GM23248 (cell line): ENCODE results near the gene IAH1. TPM values are rescaled to one million over a fixed set of nuclear protein-coding genes. Genes with fewer than 3 reads are reported as not detected.

Source experiments
- DNase-seq: peaks from one replicate; pipeline ENCODE4 v3.0.0-alpha.2; 2015
- H2AFZ ChIP-seq: fragments of 200-600 bp; sonication (generic); 2 replicates; pipeline ENCODE4 v1.6.1; 2016; ENCODE audit warnings: antibody characterized with exemption
- H3F3A ChIP-seq: fragments of 200-600 bp; sonication (generic); 2 replicates; pipeline ENCODE4 v1.6.1; 2016; ENCODE audit warnings: mild to moderate bottlenecking, antibody characterized with exemption, mixed run types; ENCODE audit not compliant: insufficient read depth
- H3K27ac ChIP-seq: fragments of 200-600 bp; sonication (generic); 2 replicates; pipeline ENCODE4 v1.5.1; 2016; ENCODE audit warnings: mild to moderate bottlenecking
- H3K27me3 ChIP-seq: fragments of 200-600 bp; sonication (generic); replicated peaks from 2 replicates; pipeline ENCODE4 v1.6.1; 2016; ENCODE audit warnings: mild to moderate bottlenecking; ENCODE audit not compliant: insufficient read depth
- H3K36me3 ChIP-seq: fragments of 200-600 bp; sonication (generic); 2 replicates; pipeline ENCODE4 v1.6.1; 2016; ENCODE audit warnings: low read depth, mild to moderate bottlenecking
- H3K4me1 ChIP-seq: fragments of 200-600 bp; sonication (generic); 2 replicates; pipeline ENCODE4 v1.6.1; 2016; ENCODE audit warnings: mild to moderate bottlenecking; ENCODE audit not compliant: insufficient read depth
- H3K4me2 ChIP-seq: fragments of 200-600 bp; sonication (generic); one replicate; pipeline ENCODE4 v1.6.1; 2016; ENCODE audit warnings: mild to moderate bottlenecking; ENCODE audit not compliant: unreplicated experiment
- H3K4me3 ChIP-seq: fragments of 200-600 bp; sonication (generic); 2 replicates; pipeline ENCODE4 v1.5.1; 2016; ENCODE audit warnings: mild to moderate bottlenecking
- H3K79me2 ChIP-seq: fragments of 200-600 bp; sonication (generic); 2 replicates; pipeline ENCODE4 v1.6.1; 2016; ENCODE audit warnings: mild to moderate bottlenecking; ENCODE audit not compliant: insufficient read depth
- H3K9ac ChIP-seq: fragments of 200-600 bp; sonication (generic); 2 replicates; pipeline ENCODE4 v1.6.1; 2016; ENCODE audit warnings: mild to moderate bottlenecking
- H3K9me2 ChIP-seq: fragments of 200-600 bp; sonication (generic); 2 replicates; pipeline ENCODE4 v1.6.1; 2016; ENCODE audit warnings: mixed run types, mild to moderate bottlenecking, moderate library complexity; ENCODE audit not compliant: insufficient read depth
- H3K9me3 ChIP-seq: fragments of 200-600 bp; sonication (generic); one replicate; pipeline ENCODE4 v1.6.1; 2017; ENCODE audit warnings: low read depth
- H4K20me1 ChIP-seq: fragments of 200-600 bp; sonication (generic); 2 replicates; pipeline ENCODE4 v1.6.0; 2016; ENCODE audit not compliant: insufficient read depth
- EZH2 ChIP-seq: fragments of 200-600 bp; sonication (generic); IDR thresholded peaks from 2 replicates; pipeline ENCODE4 v1.6.1; 2018; ENCODE audit warnings: antibody characterized with exemption, mild to moderate bottlenecking; ENCODE audit not compliant: insufficient read depth, poor library complexity, severe bottlenecking
- EZH2phosphoT487 ChIP-seq: fragments of 200-600 bp; sonication (generic); IDR thresholded peaks from 2 replicates; pipeline ENCODE4 v1.6.1; 2018; ENCODE audit warnings: antibody characterized with exemption, moderate library complexity, mild to moderate bottlenecking, low read depth; ENCODE audit not compliant: insufficient read depth
- WGBS, 2 experiments: methylation state at CpG; one replicate each; pipeline ENCODE4 v1.1.6; 2015 to 2017; ENCODE audit warnings: low lambda C conversion rate in 2 of 2, low coverage in 1 of 2; ENCODE audit errors: missing lambda C conversion rate in 2 of 2; 5-methylcytosine and 5-hydroxymethylcytosine counted together
- in situ Hi-C: fragments of 300-500 bp; cut with MboI; formaldehyde crosslinking; loops from 2 replicates; pipeline ENCODE4 v1.15.0; 2020
- polyA plus RNA-seq: library from polyadenylated mRNA; unstranded; fragments of >200 nt; fragmentation: Nextera tagmentation; extraction: Ambion mirVana; gene quantifications from 2 replicates; pipeline ENCODE4 v1.2.1, GENCODE V29; 2016
- total RNA-seq: library from RNA; depleted of rRNA; stranded (reverse); fragments of >200 nt; shearing (Covaris generic); gene quantifications from 2 replicates; pipeline ENCODE4 v1.2.3, GENCODE V29; 2014

Gene IAH1
- total and polyA plus RNA-seq, 2 experiments from 2014 or later: 81.5 to 135 TPM

DNA sequence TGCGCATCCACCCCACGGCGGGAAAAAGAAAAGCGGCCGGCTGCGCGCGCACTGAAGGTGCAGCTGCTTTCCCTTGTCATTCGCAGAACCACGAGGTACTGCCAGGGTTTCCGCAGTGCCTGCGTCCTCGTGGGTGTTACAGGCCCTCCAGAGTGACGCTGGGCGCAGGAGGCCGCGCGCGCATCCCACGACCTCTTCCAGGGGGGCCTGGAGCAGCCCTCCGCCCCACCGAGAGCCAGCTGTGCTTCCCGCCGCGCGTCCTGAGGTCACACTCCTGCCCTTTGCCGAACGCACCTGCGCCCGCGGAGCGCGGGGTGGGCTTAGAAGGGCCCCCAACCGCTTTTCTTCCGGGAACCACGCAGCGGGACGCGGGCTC, 378 bp upstream of the IAH1 start:
- peak overlapping the region; percentile 69 for H3K4me2 ChIP-seq
- peak overlapping the region; percentile 90; the same call in 1 of the 2 replicates for H3K27ac ChIP-seq
- no peaks in the 10 kb centered on the region for H3K9me2 ChIP-seq
- H3K9ac ChIP-seq: peak overlapping the region; percentile 95
- TF ChIP-seq EZH2 (no peak), EZH2phosphoT487 (no peak)
- DNase-seq: peak; percentile 58
- H3K27me3 ChIP-seq: no peaks in the 10 kb centered on the region
- peak overlapping the region; percentile 90 for H3K4me3 ChIP-seq
- H3K9me3 ChIP-seq: no peaks in the 10 kb centered on the region
- H3K79me2 ChIP-seq: peaks cover 38% of the 10 kb centered on the region
- no peaks in the 10 kb centered on the region for H4K20me1 ChIP-seq
- in situ Hi-C loops: no loop called here
- peaks cover 18% of the 10 kb centered on the region for H3F3A ChIP-seq
- peak overlapping the region; percentile 87 for H2AFZ ChIP-seq
- 13 to 19% methylated on average over 27 to 32 of the region's 39 CpGs for WGBS, 2 experiments
- peaks cover 16% of the 10 kb centered on the region for H3K4me1 ChIP-seq
- peaks cover 12% of the 10 kb centered on the region; the same call in 1 of the 2 replicates for H3K36me3 ChIP-seq

DNA sequence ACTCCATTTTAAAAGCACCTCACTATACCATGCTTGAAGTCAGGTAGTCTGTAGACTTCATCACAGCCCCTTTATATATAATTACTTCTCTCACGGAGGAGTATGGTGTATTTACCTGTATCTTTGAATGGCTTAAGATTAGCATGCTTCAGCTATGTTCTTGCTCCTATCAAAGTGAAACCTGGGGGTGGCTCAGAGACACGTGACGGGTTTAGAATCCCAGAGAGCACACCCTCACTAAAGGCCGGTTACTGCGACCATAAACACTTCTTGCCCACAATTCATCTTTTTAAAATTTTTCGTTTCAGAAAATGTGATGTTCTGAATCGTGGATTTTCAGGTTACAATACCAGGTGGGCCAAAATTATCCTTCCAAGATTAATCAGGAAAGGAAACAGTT, 3.6 kb downstream of the IAH1 start:
- H3K27me3 ChIP-seq: no peaks in the 10 kb centered on the region
- peak overlapping the region; percentile 13; the same call in 1 of the 2 replicates for H3K9ac ChIP-seq
- peaks cover 13% of the 10 kb centered on the region for H3F3A ChIP-seq
- in situ Hi-C loops: no loop called here
- H2AFZ ChIP-seq: no peak overlapping the region
- peaks cover 16% of the 10 kb centered on the region for H3K4me1 ChIP-seq
- no peak for TF ChIP-seq EZH2
- TF ChIP-seq EZH2phosphoT487: no peak
- no peak for DNase-seq
- H3K9me3 ChIP-seq: no peaks in the 10 kb centered on the region
- peaks cover 37% of the 10 kb centered on the region; the same call in 1 of the 2 replicates for H3K36me3 ChIP-seq
- H4K20me1 ChIP-seq: no peaks in the 10 kb centered on the region; the same call in none of the 2 replicates
- 88 to 93% methylated on average over 7 of the region's 7 CpGs for WGBS, 2 experiments
- H3K9me2 ChIP-seq: no peaks in the 10 kb centered on the region
- H3K4me3 ChIP-seq: no peak overlapping the region
- H3K79me2 ChIP-seq: peaks cover 78% of the 10 kb centered on the region
- H3K27ac ChIP-seq: no peak overlapping the region
- H3K4me2 ChIP-seq: no peak overlapping the region

DNA sequence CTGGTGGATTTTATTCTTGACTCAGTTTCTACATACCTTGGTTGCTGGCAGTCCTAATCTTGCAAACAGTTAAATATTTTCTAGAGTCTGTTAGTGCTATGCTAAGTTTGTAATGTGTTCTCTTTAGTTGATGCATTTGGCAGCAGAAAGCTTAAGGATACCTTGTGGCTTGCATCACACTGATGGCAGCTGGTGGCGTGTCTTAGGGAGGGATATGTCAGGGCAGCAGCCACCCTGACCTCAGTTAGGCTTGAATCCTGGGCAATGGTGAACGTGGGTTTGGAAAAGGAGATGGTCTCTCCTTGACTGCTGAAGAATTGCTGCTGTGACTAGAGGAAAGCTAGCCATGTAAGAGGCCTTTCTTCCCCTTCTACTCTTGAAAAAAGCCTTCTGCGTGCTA, 4.2 kb downstream of the IAH1 start:
- no peak for TF ChIP-seq EZH2
- no peak for TF ChIP-seq EZH2phosphoT487
- in situ Hi-C loops: no loop called here
- H3K9ac ChIP-seq: no peak overlapping the region
- peaks cover 40% of the 10 kb centered on the region; the same call in 1 of the 2 replicates for H3K36me3 ChIP-seq
- no peak overlapping the region for H2AFZ ChIP-seq
- no peaks in the 10 kb centered on the region for H3K27me3 ChIP-seq
- H3F3A ChIP-seq: peaks cover 12% of the 10 kb centered on the region
- H3K9me3 ChIP-seq: no peaks in the 10 kb centered on the region
- H3K9me2 ChIP-seq: no peaks in the 10 kb centered on the region
- no peak overlapping the region for H3K27ac ChIP-seq
- WGBS, 2 experiments: 75 to 92% methylated on average over 3 of the region's 3 CpGs
- no peak overlapping the region for H3K4me3 ChIP-seq
- no peak overlapping the region for H3K4me2 ChIP-seq
- peaks cover 16% of the 10 kb centered on the region for H3K4me1 ChIP-seq
- H3K79me2 ChIP-seq: peaks cover 84% of the 10 kb centered on the region
- DNase-seq: no peak
- H4K20me1 ChIP-seq: no peaks in the 10 kb centered on the region; the same call in none of the 2 replicates

DNA sequence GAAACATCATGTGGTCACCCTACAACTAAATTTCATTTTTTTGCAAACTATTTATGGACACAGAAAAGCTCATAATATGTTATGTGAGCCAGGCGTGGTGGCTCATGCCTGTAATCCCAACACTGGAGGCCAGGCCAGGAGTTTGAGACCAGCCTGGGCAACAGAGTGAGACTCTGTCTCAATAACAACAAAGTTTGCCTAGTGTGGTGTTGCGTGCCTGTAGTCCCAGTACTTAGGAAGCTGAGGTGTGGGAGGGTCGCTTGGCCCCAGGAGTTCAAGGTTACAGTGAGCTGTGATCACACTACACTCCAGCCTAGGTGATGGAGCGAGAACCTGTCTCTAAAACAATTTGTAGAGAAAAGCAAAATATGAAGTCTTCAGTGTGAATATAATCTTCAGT, 5.8 kb downstream of the IAH1 start:
- Histone ChIP-seq H3F3A (peaks cover 27% of the 10 kb centered on the region), H3K27ac (no peak overlapping the region), H3K4me1 (peaks cover 16% of the 10 kb centered on the region), H3K9ac (no peak overlapping the region), H3K9me3 (no peaks in the 10 kb centered on the region), H2AFZ (no peak overlapping the region), H4K20me1 (no peaks in the 10 kb centered on the region; the same call in none of the 2 replicates), H3K9me2 (no peaks in the 10 kb centered on the region), H3K79me2 (peaks cover 95% of the 10 kb centered on the region), H3K4me3 (no peak overlapping the region), H3K36me3 (peaks cover 56% of the 10 kb centered on the region), H3K27me3 (no peaks in the 10 kb centered on the region), H3K4me2 (no peak overlapping the region)
- 96 to 100% methylated on average over 4 of the region's 4 CpGs for WGBS, 2 experiments
- no peak for DNase-seq
- no peak for TF ChIP-seq EZH2phosphoT487
- no peak for TF ChIP-seq EZH2
- in situ Hi-C loops: no loop called here

DNA sequence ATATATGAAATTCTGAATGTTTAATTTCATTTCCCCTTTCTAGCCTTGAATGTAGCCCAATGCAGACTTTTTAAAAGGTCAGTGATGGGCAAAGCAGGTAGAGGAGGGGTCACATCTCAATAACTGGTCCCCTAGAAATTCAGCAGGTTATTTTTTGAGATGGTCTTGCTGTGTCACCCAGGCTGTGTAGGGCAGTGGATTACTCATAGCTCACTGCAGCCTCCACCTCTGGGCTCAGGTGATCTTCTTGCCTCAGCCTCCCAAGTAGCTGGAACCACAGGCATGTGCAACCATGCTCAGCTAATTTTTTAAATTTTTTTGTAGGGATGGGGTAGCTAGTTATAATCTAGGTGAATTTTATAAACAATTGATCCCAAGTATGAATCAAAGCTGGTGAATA, 8.8 kb downstream of the IAH1 start:
- Histone ChIP-seq H3K4me3 (no peak overlapping the region), H3K9me2 (no peaks in the 10 kb centered on the region), H4K20me1 (no peaks in the 10 kb centered on the region; the same call in none of the 2 replicates), H3K36me3 (peaks cover 84% of the 10 kb centered on the region), H2AFZ (no peak overlapping the region), H3K9ac (no peak overlapping the region), H3K27ac (no peak overlapping the region), H3K4me1 (no peaks in the 10 kb centered on the region; the same call in 1 of the 2 replicates), H3K9me3 (no peaks in the 10 kb centered on the region), H3F3A (peaks cover 21% of the 10 kb centered on the region), H3K27me3 (no peaks in the 10 kb centered on the region), H3K4me2 (no peak overlapping the region), H3K79me2 (peaks cover 80% of the 10 kb centered on the region)
- DNase-seq: no peak
- in situ Hi-C loops: no loop called here
- TF ChIP-seq EZH2phosphoT487 (no peak), EZH2 (no peak)
